ENCODE measurements around the gene GCK.

The GCK gene

DNA sequence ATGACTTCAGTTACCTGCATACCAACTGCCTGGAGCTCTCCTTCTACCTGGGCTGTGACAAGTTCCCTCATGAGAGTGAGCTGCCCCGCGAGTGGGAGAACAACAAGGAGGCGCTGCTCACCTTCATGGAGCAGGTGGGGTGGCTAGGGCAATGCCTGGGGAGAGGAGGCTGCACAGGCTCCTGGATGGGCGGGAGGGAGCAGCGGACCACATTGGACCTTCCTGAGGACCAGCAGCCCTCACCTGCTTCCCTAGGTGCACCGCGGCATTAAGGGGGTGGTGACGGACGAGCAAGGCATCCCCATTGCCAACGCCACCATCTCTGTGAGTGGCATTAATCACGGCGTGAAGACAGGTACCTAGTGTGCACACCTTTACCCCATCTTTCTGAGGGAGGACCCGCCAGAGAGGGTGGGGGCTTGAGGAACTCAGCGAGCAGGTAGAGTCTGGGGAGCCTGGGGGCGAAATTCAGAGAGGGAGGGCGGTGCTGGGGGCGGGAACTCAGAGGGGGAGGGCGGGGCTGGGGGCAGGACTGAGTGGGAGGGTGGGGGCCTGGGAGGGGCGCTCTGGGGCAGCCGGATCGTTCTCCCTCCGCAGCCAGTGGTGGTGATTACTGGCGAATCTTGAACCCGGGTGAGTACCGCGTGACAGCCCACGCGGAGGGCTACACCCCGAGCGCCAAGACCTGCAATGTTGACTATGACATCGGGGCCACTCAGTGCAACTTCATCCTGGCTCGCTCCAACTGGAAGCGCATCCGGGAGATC is 76.1 kb downstream of the GCK start:
- Histone ChIP-seq H3K36me3 (ENCODE audit: insufficient read depth) (no peaks in the 10 kb centered on the region), H2AFZ (ENCODE audit: low read depth) (no peak overlapping the region), H3K27me3 (ENCODE audit: insufficient read depth, low read depth) (no peaks in the 10 kb centered on the region), H3K79me2 (ENCODE audit: insufficient read depth, low read depth) (no peaks in the 10 kb centered on the region), H4K20me1 (ENCODE audit: insufficient read depth) (no peaks in the 10 kb centered on the region), H3K4me3 (IDR thresholded peaks at IDR 0.05; ENCODE audit: insufficient read depth, low read depth, low read length) (no peak overlapping the region), H3K9ac (no peak overlapping the region), H3K4me2 (no peak overlapping the region), H3K27ac (no peak overlapping the region), H3K4me1 (ENCODE audit: low read depth, poor library complexity, severe bottlenecking) (no peaks in the 10 kb centered on the region)
- no peak for TF ChIP-seq CTCF (conservative IDR thresholded peaks at IDR 0.05; ENCODE audit: low read depth, low read length)

DNA sequence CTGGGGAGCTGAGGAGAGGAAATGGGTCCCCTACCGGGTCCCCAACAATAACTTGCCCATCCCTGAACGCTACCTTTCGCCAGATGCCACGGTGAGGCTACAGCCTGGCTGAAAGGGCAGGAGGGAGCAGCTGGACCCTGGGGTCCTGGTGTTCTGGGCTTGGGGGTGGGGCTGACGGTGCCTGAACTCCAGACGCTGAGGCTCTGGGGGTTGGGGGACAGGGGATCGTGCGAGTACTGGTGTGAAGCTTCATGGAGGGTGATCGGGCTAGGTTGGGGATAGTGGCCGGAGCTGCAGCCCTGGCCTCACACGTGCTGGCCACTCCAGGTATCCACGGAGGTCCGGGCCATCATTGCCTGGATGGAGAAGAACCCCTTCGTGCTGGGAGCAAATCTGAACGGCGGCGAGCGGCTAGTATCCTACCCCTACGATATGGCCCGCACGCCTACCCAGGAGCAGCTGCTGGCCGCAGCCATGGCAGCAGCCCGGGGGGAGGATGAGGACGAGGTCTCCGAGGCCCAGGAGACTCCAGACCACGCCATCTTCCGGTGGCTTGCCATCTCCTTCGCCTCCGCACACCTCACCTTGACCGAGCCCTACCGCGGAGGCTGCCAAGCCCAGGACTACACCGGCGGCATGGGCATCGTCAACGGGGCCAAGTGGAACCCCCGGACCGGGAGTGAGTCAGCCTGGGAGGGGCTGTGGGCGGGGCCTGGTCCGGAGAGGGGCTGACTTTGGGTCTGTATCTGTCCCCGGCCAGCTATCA is 76.8 kb downstream of the GCK start:
- Histone ChIP-seq H3K4me1 (ENCODE audit: low read depth, poor library complexity, severe bottlenecking) (no peaks in the 10 kb centered on the region), H3K27ac (no peak overlapping the region), H3K4me2 (no peak overlapping the region), H3K79me2 (ENCODE audit: insufficient read depth, low read depth) (no peaks in the 10 kb centered on the region), H4K20me1 (ENCODE audit: insufficient read depth) (no peaks in the 10 kb centered on the region), H2AFZ (ENCODE audit: low read depth) (no peak overlapping the region), H3K4me3 (IDR thresholded peaks at IDR 0.05; ENCODE audit: insufficient read depth, low read depth, low read length) (no peak overlapping the region), H3K27me3 (ENCODE audit: insufficient read depth, low read depth) (no peaks in the 10 kb centered on the region; the same call in 1 of the 2 replicates), H3K36me3 (ENCODE audit: insufficient read depth) (no peaks in the 10 kb centered on the region), H3K9ac (no peak overlapping the region)
- no peak for TF ChIP-seq CTCF (conservative IDR thresholded peaks at IDR 0.05; ENCODE audit: low read depth, low read length)

- no peaks in the 10 kb centered on the region for H3K79me2 ChIP-seq (ENCODE audit: insufficient read depth, low read depth)
- no peaks in the 10 kb centered on the region for H3K4me1 ChIP-seq (ENCODE audit: low read depth, poor library complexity, severe bottlenecking)
- H3K27me3 ChIP-seq (ENCODE audit: insufficient read depth, low read depth) = no peaks in the 10 kb centered on the region; the same call in 1 of the 2 replicates
- TF ChIP-seq CTCF (conservative IDR thresholded peaks at IDR 0.05; ENCODE audit: low read depth, low read length) = no peak
- H3K9ac ChIP-seq = no peak overlapping the region
- no peak overlapping the region for H2AFZ ChIP-seq (ENCODE audit: low read depth)
- H3K36me3 ChIP-seq (ENCODE audit: insufficient read depth) = no peaks in the 10 kb centered on the region
- no peak overlapping the region for H3K4me3 ChIP-seq (IDR thresholded peaks at IDR 0.05; ENCODE audit: insufficient read depth, low read depth, low read length)
- H3K27ac ChIP-seq = no peak overlapping the region
- H3K4me2 ChIP-seq = no peak overlapping the region
- no peaks in the 10 kb centered on the region for H4K20me1 ChIP-seq (ENCODE audit: insufficient read depth)
These were observed 77.5 kb downstream of the GCK start for GRCh38 chr7:44111761-44112160.

GRCh38 chr7:44110719-44111635 is 78.3 kb downstream of the GCK start:
- Histone ChIP-seq H3K27me3 (ENCODE audit: insufficient read depth, low read depth) (no peaks in the 10 kb centered on the region; the same call in 1 of the 2 replicates), H2AFZ (ENCODE audit: low read depth) (no peak overlapping the region), H3K36me3 (ENCODE audit: insufficient read depth) (no peaks in the 10 kb centered on the region), H3K4me3 (IDR thresholded peaks at IDR 0.05; ENCODE audit: insufficient read depth, low read depth, low read length) (no peak overlapping the region), H3K4me2 (no peak overlapping the region), H4K20me1 (ENCODE audit: insufficient read depth) (no peaks in the 10 kb centered on the region), H3K4me1 (ENCODE audit: low read depth, poor library complexity, severe bottlenecking) (no peaks in the 10 kb centered on the region), H3K27ac (no peak overlapping the region), H3K79me2 (ENCODE audit: insufficient read depth, low read depth) (no peaks in the 10 kb centered on the region), H3K9ac (no peak overlapping the region)
- no peak for TF ChIP-seq CTCF (conservative IDR thresholded peaks at IDR 0.05; ENCODE audit: low read depth, low read length)

All from KMS-11 (cell line).